Measurements from ENCODE around the gene LTA. TPM values are rescaled to one million over a fixed set of nuclear protein-coding genes. Genes with fewer than 3 reads are reported as not detected.

The LTA gene
- total and polyA plus RNA-seq, 10 donors, result 2.4 to 14.4 (median 5.7) TPM

- peaks cover 21 to 100% (median 96%) of the 10 kb centered on the region in 6 donors for H3K36me3 ChIP-seq
- TF ChIP-seq POLR2AphosphoS5 (IDR thresholded peaks at IDR 0.05) (peak in 2 of 3 donors; percentile 28 to 52), POLR2A (IDR thresholded peaks at IDR 0.05) (no peak)
- WGBS, 5 donors, result 87 to 97% (median 94%) methylated on average over 6 of the region's 6 CpGs
Observed at GRCh38 chr6:31534011-31534410, 38.1 kb upstream of the LTA start.

DNA sequence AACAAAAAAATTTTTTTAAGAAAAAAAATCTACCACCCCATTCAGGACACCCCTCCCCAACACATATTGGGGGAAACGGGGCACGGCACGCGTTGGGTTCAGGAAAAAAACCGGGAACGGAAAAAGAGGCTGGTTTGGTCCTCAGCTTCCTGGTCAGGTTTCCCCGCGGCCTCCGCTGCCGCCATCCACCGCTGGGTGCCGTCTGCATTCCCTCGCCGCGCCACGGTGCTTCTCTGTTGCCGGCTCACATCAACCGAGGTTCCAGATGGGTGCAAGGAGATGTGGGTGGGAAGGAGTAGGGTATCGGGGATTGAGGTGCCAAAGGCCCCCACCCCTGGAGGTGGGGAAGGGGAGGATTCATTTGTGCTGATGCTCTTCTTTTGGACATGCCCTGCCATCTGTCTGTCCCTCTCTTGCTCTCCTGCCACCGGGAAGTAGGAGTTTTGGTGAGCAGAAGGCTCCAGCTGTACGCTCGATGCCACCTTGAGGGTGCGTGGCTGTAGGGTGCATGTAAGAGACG is 37.5 kb upstream of the LTA start:
- DNase-seq, result no peak
- Histone ChIP-seq H3K4me1 (peaks cover 14 to 75% (median 46%) of the 10 kb centered on the region in 6 donors), H3K9me3 (no peaks in the 10 kb centered on the region), H3K27me3 (replicated peaks in 1 of 7) (no peaks in the 10 kb centered on the region), H3K36me3 (peaks cover 21 to 100% (median 100%) of the 10 kb centered on the region in 6 donors), H3K27ac (no peak overlapping the region), H3K4me3 (no peak overlapping the region)
- intact Hi-C loops (cut with DNase I; ENCODE audit: low total_unique reads), result loop anchor here (5.0 kb wide), 1 partner anchor 37 kb away; the partner anchor contains the start of gene MICB
- TF ChIP-seq POLR2AphosphoS5 (IDR thresholded peaks at IDR 0.05) (peak; percentile 19 to 78 (median 22)), CTCF (IDR thresholded peaks at IDR 0.05 in 8 of 11, conservative IDR thresholded peaks at IDR 0.05 in 3 of 11) (no peak), POLR2A (IDR thresholded peaks at IDR 0.05) (no peak)
- 87 to 91% (median 90%) methylated on average over 24 of the region's 24 CpGs for WGBS, 5 donors

More at GRCh38 chr6:31534011-31534410, 38.1 kb upstream of the LTA start:
- H3K4me3 ChIP-seq, result no peak overlapping the region
- H3K4me1 ChIP-seq, result peaks cover 9 to 69% (median 41%) of the 10 kb centered on the region in 6 donors
- no peaks in the 10 kb centered on the region for H3K27me3 ChIP-seq (replicated peaks in 1 of 7)
- H3K27ac ChIP-seq, result peak overlapping the region in 2 of 8 donors; percentile 36 to 43
- intact Hi-C loops (cut with DNase I; ENCODE audit: low total_unique reads), result no loop called here
- DNase-seq, result no peak
- H3K9me3 ChIP-seq, result no peaks in the 10 kb centered on the region

DNA sequence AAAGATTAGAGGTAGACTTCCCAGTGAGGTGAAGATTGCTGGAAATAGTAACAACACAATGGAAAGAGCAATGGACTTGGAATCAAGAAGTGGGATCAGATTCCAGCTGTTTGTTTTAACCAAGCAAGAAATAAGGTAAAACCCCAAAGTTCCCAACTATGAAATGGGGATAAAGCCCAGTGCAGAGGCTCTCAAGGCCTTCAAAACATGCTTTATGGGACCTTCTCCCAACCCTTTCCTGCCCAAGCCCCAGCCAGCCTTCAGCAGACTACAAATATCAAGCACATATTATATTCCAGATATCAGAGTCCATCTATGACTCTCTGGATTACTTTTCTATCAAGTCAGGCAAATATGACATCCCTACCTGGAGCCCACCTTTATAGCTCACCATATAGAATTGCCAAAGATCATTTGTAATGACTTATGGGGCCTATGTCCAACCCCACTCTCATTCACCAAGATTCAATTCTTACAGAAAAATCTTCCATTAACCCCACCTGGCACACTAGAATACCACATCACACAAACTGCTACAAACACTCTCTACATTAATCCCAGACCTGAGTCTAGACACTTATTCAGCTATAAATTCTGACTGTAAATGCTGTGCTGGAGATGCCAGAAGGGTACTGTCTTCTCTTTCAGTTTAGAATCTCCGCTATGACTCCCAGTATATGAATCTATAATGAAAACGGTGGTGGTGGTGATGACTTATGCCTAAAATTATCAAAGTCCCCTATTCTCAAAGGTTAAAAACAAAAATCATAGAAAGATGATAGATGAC is 36.4 kb upstream of the LTA start:
- intact Hi-C loops (cut with DNase I; ENCODE audit: low total_unique reads), result loop anchor here (5.0 kb wide), 1 partner anchor 38 kb away; the partner anchor contains the start of gene MICB
- TF ChIP-seq CTCF (IDR thresholded peaks at IDR 0.05 in 8 of 11, conservative IDR thresholded peaks at IDR 0.05 in 3 of 11) (no peak), POLR2AphosphoS5 (IDR thresholded peaks at IDR 0.05) (no peak), POLR2A (IDR thresholded peaks at IDR 0.05) (no peak)

DNA sequence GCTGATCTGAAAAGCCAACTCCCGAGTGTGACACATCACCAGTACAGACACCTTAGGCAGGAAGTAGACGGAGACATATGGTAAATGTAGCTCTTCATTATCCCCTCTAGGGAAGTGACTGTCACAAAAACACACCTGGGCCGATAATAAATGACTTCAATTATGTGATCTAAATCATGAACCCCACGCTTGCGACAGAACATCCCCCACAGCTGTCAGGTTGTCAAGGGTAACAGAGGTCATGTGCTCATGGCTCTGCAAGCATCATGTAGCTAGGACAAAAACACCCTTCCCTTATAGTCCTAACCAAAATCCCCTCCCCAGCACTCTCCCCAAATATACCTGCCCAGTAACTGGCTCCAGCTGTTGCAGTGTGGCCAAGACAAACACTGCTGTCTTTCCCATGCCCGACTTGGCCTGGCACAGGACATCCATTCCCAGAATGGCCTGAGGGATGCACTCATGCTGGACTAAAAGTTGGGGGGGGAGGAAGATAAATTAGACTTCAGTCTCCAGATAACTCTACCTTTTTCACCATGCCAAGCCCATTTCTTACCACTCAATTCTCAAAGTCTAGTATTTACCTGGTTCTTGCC is 33.2 kb upstream of the LTA start:
- WGBS, 5 donors, result 55 to 75% (median 65%) methylated on average over 6 of the region's 6 CpGs
- peak overlapping the region in 2 of 8 donors; percentile 74 to 88 for H3K4me3 ChIP-seq
- no peak for TF ChIP-seq POLR2AphosphoS5 (IDR thresholded peaks at IDR 0.05)
- TF ChIP-seq POLR2A (IDR thresholded peaks at IDR 0.05), result no peak
- no peak for TF ChIP-seq CTCF (IDR thresholded peaks at IDR 0.05 in 8 of 11, conservative IDR thresholded peaks at IDR 0.05 in 3 of 11)
- no peak for DNase-seq
- H3K4me1 ChIP-seq, result peaks cover 30 to 86% (median 50%) of the 10 kb centered on the region in 6 donors
- H3K27ac ChIP-seq, result peak overlapping the region in 1 of 8 donors; percentile 10
- H3K27me3 ChIP-seq (replicated peaks in 1 of 7), result no peaks in the 10 kb centered on the region
- no peaks in the 10 kb centered on the region for H3K9me3 ChIP-seq
- peaks cover 19 to 67% (median 64%) of the 10 kb centered on the region in 6 donors for H3K36me3 ChIP-seq
- intact Hi-C loops (cut with DNase I; ENCODE audit: low total_unique reads), result loop anchor here (5.0 kb wide), 1 partner anchor 42 kb away; the partner anchor contains the start of gene MICB

More for the DNA sequence above, 36.4 kb upstream of the LTA start:
- Histone ChIP-seq H3K4me3 (no peak overlapping the region), H3K36me3 (peaks cover 21 to 98% (median 96%) of the 10 kb centered on the region in 6 donors), H3K27me3 (replicated peaks in 1 of 7) (no peaks in the 10 kb centered on the region), H3K9me3 (no peaks in the 10 kb centered on the region), H3K27ac (no peak overlapping the region), H3K4me1 (peaks cover 24 to 86% (median 58%) of the 10 kb centered on the region in 6 donors)
- 35 to 66% (median 38%) methylated on average over 2 of the region's 2 CpGs for WGBS, 5 donors
- no peak for DNase-seq

All from spleen (tissue), 11 donors.